ENCODE results near the gene PAFAH1B2.
"Not testable (repeated sequence)": the region's sequence is repeated elsewhere in the genome, so short reads cannot be mapped to it uniquely, and the experiment has no call there.

The PAFAH1B2 gene

DNA sequence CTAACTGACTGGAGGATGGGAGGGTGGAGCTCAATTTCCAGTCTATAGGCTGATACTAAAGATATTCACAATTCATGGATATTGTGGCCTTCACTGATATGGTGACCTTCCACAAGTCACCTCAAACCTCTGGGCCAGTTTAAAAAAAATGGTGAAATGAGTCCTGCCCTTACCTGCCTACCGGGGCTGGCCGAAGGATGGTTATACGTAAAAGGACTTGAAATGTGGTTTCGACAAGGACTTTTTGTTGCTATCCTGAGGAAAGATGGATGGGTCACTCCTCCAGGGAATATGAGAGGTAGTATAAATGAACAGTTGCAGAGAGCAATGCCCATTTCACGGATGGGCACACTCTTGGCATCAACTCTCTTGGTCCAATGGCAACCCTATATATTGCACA is 63.4 kb downstream of the PAFAH1B2 start:
- H3K9me3 Mint-ChIP-seq, H3K4me3 Mint-ChIP-seq, H3K27me3 Mint-ChIP-seq: not testable (repeated sequence)

DNA sequence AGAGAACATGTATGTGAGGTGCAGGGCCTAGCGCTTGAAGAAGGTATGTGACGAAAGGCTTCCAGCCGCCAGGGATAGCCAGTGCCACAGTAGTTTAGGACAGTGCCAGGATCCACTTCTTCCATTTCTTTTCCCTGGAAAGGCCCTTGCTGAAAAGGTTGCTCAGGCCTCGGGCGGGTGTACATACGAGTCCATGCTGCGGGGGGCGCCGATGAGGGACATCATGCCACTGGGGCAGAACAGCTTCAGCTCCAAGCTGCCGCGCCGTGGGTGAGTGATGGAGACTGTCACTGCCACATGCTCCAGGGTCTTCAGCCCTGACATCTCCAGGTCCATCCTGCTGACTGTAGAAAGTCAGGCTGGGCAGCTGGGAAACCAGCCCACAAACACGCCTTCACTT is 64.6 kb downstream of the PAFAH1B2 start:
- H3K9me3 Mint-ChIP-seq, H3K27me3 Mint-ChIP-seq, H3K4me3 Mint-ChIP-seq, H3K27ac Mint-ChIP-seq, H3K4me1 Mint-ChIP-seq, DNase-seq, ATAC-seq: not testable (repeated sequence)
- peaks cover 25% of the 10 kb centered on the region for H3K36me3 Mint-ChIP-seq (ENCODE audit: low read depth)

More for the DNA sequence above, 63.4 kb downstream of the PAFAH1B2 start:
- H3K27ac Mint-ChIP-seq, ATAC-seq, H3K4me1 Mint-ChIP-seq, DNase-seq: not testable (repeated sequence)
- peaks cover 14% of the 10 kb centered on the region for H3K36me3 Mint-ChIP-seq (ENCODE audit: low read depth)

GRCh38 chr11:117209351-117210125 is 65.5 kb downstream of the PAFAH1B2 start:
- not testable (repeated sequence) for H3K4me3 Mint-ChIP-seq, DNase-seq, H3K27ac Mint-ChIP-seq, H3K27me3 Mint-ChIP-seq, ATAC-seq, H3K4me1 Mint-ChIP-seq, H3K9me3 Mint-ChIP-seq
- peaks cover 30% of the 10 kb centered on the region for H3K36me3 Mint-ChIP-seq (ENCODE audit: low read depth)

GRCh38 chr11:117210620-117211019 is 66.5 kb downstream of the PAFAH1B2 start:
- Mint-ChIP-seq H3K27me3 (no peaks in the 10 kb centered on the region), H3K36me3 (ENCODE audit: low read depth) (peaks cover 30% of the 10 kb centered on the region), H3K4me1 (no peaks in the 10 kb centered on the region), H3K9me3 (no peaks in the 10 kb centered on the region), H3K27ac (no peak overlapping the region), H3K4me3 (no peak overlapping the region)
- ATAC-seq (no peak), DNase-seq (no peak)

DNA sequence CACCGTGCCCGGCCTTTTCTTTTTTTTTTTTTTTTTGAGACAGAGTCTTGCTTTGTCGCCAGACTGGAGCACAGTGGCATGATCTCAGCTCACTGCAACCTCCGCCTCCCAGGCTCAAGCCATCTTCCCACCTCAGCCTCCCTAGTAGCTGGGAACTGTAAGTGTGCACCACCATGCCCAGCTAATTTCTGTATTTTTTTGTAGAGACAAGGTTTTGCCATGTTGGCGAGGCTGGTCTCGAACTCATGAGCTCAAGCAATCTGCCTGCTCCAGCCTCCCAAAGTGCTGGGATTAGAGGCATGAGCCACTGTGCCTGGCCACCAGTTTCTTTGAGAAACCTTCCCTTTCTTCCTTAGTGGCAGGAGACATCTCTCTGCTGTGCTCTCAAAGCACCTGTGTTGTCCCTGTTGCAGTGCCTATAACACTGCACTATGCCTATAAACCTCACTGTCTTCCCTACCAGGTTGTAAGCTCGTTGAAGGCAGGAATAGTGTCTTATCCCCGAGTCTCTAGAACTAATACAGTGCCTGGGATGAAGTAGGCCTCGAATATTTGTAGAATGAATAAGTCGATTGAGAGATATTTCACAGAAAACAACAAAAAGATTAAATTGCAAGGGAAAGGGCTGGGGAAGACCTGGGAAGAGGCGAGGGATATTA is 68.7 kb downstream of the PAFAH1B2 start:
- Mint-ChIP-seq H3K4me1 (peaks cover 2% of the 10 kb centered on the region), H3K4me3 (no peak overlapping the region), H3K27ac (no peak overlapping the region), H3K9me3 (no peaks in the 10 kb centered on the region), H3K27me3 (no peaks in the 10 kb centered on the region), H3K36me3 (ENCODE audit: low read depth) (peaks cover 45% of the 10 kb centered on the region)
- DNase-seq (no peak), ATAC-seq (no peak)

- Mint-ChIP-seq H3K4me3 (no peak overlapping the region), H3K27ac (no peak overlapping the region), H3K4me1 (peaks cover 2% of the 10 kb centered on the region), H3K36me3 (ENCODE audit: low read depth) (peaks cover 60% of the 10 kb centered on the region), H3K27me3 (no peaks in the 10 kb centered on the region), H3K9me3 (no peaks in the 10 kb centered on the region)
- no peak for ATAC-seq
- DNase-seq: no peak
These were observed 70.5 kb downstream of the PAFAH1B2 start for GRCh38 chr11:117214404-117215110.

- Mint-ChIP-seq H3K27me3 (no peaks in the 10 kb centered on the region), H3K4me1 (peaks cover 2% of the 10 kb centered on the region), H3K27ac (no peak overlapping the region), H3K4me3 (no peak overlapping the region), H3K9me3 (no peaks in the 10 kb centered on the region), H3K36me3 (ENCODE audit: low read depth) (peaks cover 69% of the 10 kb centered on the region)
- ATAC-seq (no peak), DNase-seq (no peak)
These were observed 73.3 kb downstream of the PAFAH1B2 start for GRCh38 chr11:117217141-117218084.

DNA sequence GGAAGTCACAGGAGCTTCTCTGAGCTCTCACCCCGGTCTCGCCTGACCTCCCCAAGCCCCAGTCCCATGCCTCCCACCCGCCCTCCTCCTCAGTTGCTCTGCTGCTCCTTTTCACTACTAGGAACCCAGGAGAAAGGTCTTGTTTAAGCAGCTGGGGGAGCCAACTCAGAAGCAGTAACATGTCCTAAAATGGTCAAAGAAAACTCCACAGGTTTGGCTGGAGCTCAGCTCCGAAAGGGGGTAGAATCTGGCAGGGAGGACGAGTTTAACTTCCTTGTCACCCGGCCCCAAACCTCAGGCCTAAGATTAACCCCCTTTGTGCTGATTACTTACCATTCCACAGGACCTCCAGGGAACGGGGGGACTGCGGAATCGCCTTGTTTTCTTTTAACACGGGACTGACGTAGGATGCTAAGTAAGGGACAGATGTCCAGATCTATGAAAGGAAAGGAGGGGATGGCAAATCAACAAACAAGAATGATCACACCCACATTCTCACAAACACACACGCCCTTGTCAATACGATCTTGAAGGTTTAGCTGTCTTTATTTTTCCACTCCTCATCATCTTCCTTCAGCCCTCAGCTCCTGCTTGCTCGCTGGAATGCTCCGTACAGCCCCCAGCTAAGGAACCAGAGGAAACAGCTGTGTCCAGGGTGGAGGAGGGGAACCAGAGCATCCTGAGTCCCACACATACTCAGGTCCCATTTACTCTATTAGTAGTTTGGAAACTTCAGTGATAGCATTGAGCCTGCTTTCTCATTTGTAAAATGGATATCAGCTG is 74.2 kb downstream of the PAFAH1B2 start:
- no peak overlapping the region for H3K27ac Mint-ChIP-seq
- no peak for DNase-seq
- no peaks in the 10 kb centered on the region for H3K27me3 Mint-ChIP-seq
- H3K4me1 Mint-ChIP-seq: peaks cover 2% of the 10 kb centered on the region
- ATAC-seq: no peak
- no peaks in the 10 kb centered on the region for H3K9me3 Mint-ChIP-seq
- H3K36me3 Mint-ChIP-seq (ENCODE audit: low read depth): peaks cover 66% of the 10 kb centered on the region
- H3K4me3 Mint-ChIP-seq: no peak overlapping the region

DNA sequence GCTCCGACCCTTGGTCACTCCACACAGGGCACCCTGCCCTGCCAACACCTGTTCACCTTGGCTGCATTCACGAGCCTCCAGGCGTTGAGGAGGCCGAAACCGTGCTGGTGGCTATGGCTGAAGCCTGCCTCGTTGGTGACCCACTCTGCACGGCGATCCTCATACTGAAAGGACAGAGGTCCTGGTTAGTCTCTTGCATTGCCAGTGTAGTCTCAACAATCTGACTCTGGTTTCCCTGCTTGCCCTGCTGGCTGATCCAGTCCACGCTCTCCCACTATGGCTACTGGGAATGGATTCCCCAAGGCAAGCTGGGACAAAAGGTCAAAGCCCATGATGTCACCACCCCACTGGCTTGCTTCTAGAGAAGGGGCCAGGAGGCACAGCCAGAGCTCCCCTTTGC is 74.9 kb downstream of the PAFAH1B2 start:
- no peak for DNase-seq
- Mint-ChIP-seq H3K4me1 (peaks cover 2% of the 10 kb centered on the region), H3K4me3 (no peak overlapping the region), H3K27me3 (no peaks in the 10 kb centered on the region), H3K9me3 (no peaks in the 10 kb centered on the region), H3K36me3 (ENCODE audit: low read depth) (peaks cover 67% of the 10 kb centered on the region), H3K27ac (no peak overlapping the region)
- ATAC-seq: no peak

GRCh38 chr11:117219455-117219854 is 75.4 kb downstream of the PAFAH1B2 start:
- Mint-ChIP-seq H3K4me1 (peaks cover 2% of the 10 kb centered on the region), H3K27me3 (no peaks in the 10 kb centered on the region), H3K9me3 (no peaks in the 10 kb centered on the region), H3K4me3 (no peak overlapping the region), H3K36me3 (ENCODE audit: low read depth) (peaks cover 65% of the 10 kb centered on the region), H3K27ac (no peak overlapping the region)
- ATAC-seq: no peak
- DNase-seq: no peak

DNA sequence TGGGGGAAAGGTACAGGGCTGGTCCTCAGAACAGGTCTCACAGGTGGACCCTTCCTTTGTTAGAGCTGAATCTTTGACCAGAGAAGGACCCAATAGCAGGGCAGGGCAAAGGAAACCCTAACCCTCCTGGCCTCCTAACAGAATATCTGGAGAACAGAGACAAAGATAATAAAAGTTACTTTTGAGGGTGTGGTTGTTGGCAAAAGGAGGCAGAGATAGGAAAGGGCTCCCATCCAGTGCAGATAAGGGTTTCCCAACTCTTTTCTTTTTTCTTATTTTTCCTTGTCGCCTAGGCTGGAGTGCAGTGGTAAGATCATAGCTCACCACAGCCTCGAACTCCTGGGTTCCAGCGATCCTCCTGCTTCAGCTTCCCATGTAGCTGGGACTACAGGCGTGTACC is 75.9 kb downstream of the PAFAH1B2 start:
- ATAC-seq: no peak
- Mint-ChIP-seq H3K4me3 (no peak overlapping the region), H3K4me1 (peaks cover 2% of the 10 kb centered on the region), H3K27me3 (no peaks in the 10 kb centered on the region), H3K9me3 (no peaks in the 10 kb centered on the region), H3K36me3 (ENCODE audit: low read depth) (peaks cover 66% of the 10 kb centered on the region), H3K27ac (no peak overlapping the region)
- DNase-seq: no peak

GRCh38 chr11:117220568-117220967 is 76.5 kb downstream of the PAFAH1B2 start:
- DNase-seq (no peak), ATAC-seq (no peak)
- no peak overlapping the region for H3K27ac Mint-ChIP-seq
- H3K36me3 Mint-ChIP-seq (ENCODE audit: low read depth): peaks cover 71% of the 10 kb centered on the region
- no peak overlapping the region for H3K4me3 Mint-ChIP-seq
- no peaks in the 10 kb centered on the region for H3K27me3 Mint-ChIP-seq
- peaks cover 2% of the 10 kb centered on the region for H3K4me1 Mint-ChIP-seq
- H3K9me3 Mint-ChIP-seq: no peaks in the 10 kb centered on the region

GRCh38 chr11:117220999-117221774 is 77.1 kb downstream of the PAFAH1B2 start:
- no peak overlapping the region for H3K27ac Mint-ChIP-seq

More at GRCh38 chr11:117220999-117221774, 77.1 kb downstream of the PAFAH1B2 start:
- H3K4me1 Mint-ChIP-seq: peaks cover 2% of the 10 kb centered on the region
- H3K4me3 Mint-ChIP-seq: no peak overlapping the region
- ATAC-seq: no peak
- no peaks in the 10 kb centered on the region for H3K27me3 Mint-ChIP-seq
- no peaks in the 10 kb centered on the region for H3K9me3 Mint-ChIP-seq
- peaks cover 67% of the 10 kb centered on the region for H3K36me3 Mint-ChIP-seq (ENCODE audit: low read depth)
- DNase-seq: no peak
